SK-N-MC (cell line): ENCODE results near the gene MEOX1.
A peak's percentile ranks its signal among the peaks of the same experiment; 100 is the strongest.

ENCODE experiments used
- DNase-seq: peaks from one replicate; pipeline ENCODE4 v3.0.0-alpha.2; 2011; ENCODE audit warnings: low read depth, low spot score
- H3K27ac ChIP-seq: fragments of 200-600 bp; sonication (generic); 2 replicates; pipeline ENCODE4 v1.5.1; 2016; ENCODE audit warnings: mixed run types
- H3K36me3 ChIP-seq: fragments of 200-600 bp; sonication (generic); 2 replicates; pipeline ENCODE4 v1.6.1; 2017; ENCODE audit warnings: antibody characterized with exemption, low read length, mixed read lengths; ENCODE audit not compliant: insufficient read depth
- H3K4me3 ChIP-seq: fragments of 200-600 bp; sonication (generic); 2 replicates; pipeline ENCODE4 v1.5.1; 2016
- H3K9ac ChIP-seq: fragments of 200-600 bp; sonication (generic); 2 replicates; pipeline ENCODE4 v1.8.0; 2017; ENCODE audit warnings: mixed run types, mixed read lengths; ENCODE audit not compliant: insufficient read length
- H3K9me3 ChIP-seq: fragments of 200-600 bp; sonication (generic); 2 replicates; pipeline ENCODE4 v1.6.1; 2017; ENCODE audit warnings: low read depth, mild to moderate bottlenecking, antibody characterized with exemption, low read length, moderate library complexity, mixed read lengths
- EZH2 ChIP-seq: fragments of 200-600 bp; sonication (generic); IDR thresholded peaks from one replicate; pipeline ENCODE4 v1.6.1; 2017; ENCODE audit warnings: antibody characterized with exemption
- FOXP2 ChIP-seq: optimal IDR thresholded peaks from 2 replicates; pipeline ENCODE3; 2011; ENCODE audit warnings: mild to moderate bottlenecking, moderate library complexity; ENCODE audit not compliant: insufficient read depth; ENCODE audit errors: extremely low read length, control extremely low read depth
- POLR2AphosphoS5 ChIP-seq: IDR thresholded peaks from 2 replicates; pipeline ENCODE4 v1.6.1; 2012; ENCODE audit warnings: mild to moderate bottlenecking, low read depth, low read length, borderline replicate concordance

Gene MEOX1

GRCh38 chr17:43655693-43656255 lies 5.9 kb downstream of the MEOX1 start:
- no peak overlapping the region for H3K9ac ChIP-seq
- TF ChIP-seq EZH2 (no peak), FOXP2 (no peak), POLR2AphosphoS5 (no peak)
- H3K27ac ChIP-seq = peak overlapping the region; percentile 23; the same call in 1 of the 2 replicates
- no peak for DNase-seq
- no peaks in the 10 kb centered on the region for H3K36me3 ChIP-seq
- no peaks in the 10 kb centered on the region for H3K9me3 ChIP-seq
- peak overlapping the region; percentile 2; the same call in 1 of the 2 replicates for H3K4me3 ChIP-seq

GRCh38 chr17:43652124-43652480 lies 9.6 kb downstream of the MEOX1 start:
- no peak for DNase-seq
- Histone ChIP-seq H3K9ac (no peak overlapping the region), H3K27ac (no peak overlapping the region), H3K4me3 (no peak overlapping the region), H3K9me3 (no peaks in the 10 kb centered on the region), H3K36me3 (no peaks in the 10 kb centered on the region)
- TF ChIP-seq POLR2AphosphoS5 = no peak
- TF ChIP-seq FOXP2 = no peak
- no peak for TF ChIP-seq EZH2

GRCh38 chr17:43650471-43650870 lies 11.3 kb downstream of the MEOX1 start:
- H3K9me3 ChIP-seq = no peaks in the 10 kb centered on the region
- no peak overlapping the region for H3K4me3 ChIP-seq
- no peaks in the 10 kb centered on the region for H3K36me3 ChIP-seq
- TF ChIP-seq FOXP2 (no peak), POLR2AphosphoS5 (no peak), EZH2 (no peak)
- no peak overlapping the region for H3K27ac ChIP-seq
- no peak for DNase-seq
- no peak overlapping the region for H3K9ac ChIP-seq

GRCh38 chr17:43648916-43649315 lies 12.8 kb downstream of the MEOX1 start:
- H3K36me3 ChIP-seq = no peaks in the 10 kb centered on the region
- DNase-seq = no peak
- TF ChIP-seq FOXP2 (no peak), EZH2 (no peak), POLR2AphosphoS5 (no peak)
- H3K27ac ChIP-seq = no peak overlapping the region
- no peaks in the 10 kb centered on the region for H3K9me3 ChIP-seq
- H3K4me3 ChIP-seq = no peak overlapping the region
- no peak overlapping the region for H3K9ac ChIP-seq

- no peaks in the 10 kb centered on the region for H3K9me3 ChIP-seq
- TF ChIP-seq FOXP2 = no peak
- TF ChIP-seq EZH2 = no peak
- no peak for TF ChIP-seq POLR2AphosphoS5
- H3K36me3 ChIP-seq = no peaks in the 10 kb centered on the region
- no peak overlapping the region for H3K27ac ChIP-seq
- no peak overlapping the region for H3K4me3 ChIP-seq
- DNase-seq = no peak
- no peak overlapping the region for H3K9ac ChIP-seq
These were observed 15.8 kb downstream of the MEOX1 start for GRCh38 chr17:43645765-43646481.

GRCh38 chr17:43645450-43645764 lies 16.3 kb downstream of the MEOX1 start:
- TF ChIP-seq FOXP2 (no peak), EZH2 (no peak), POLR2AphosphoS5 (no peak)
- no peak overlapping the region for H3K4me3 ChIP-seq
- no peaks in the 10 kb centered on the region for H3K9me3 ChIP-seq
- DNase-seq = no peak
- H3K36me3 ChIP-seq = no peaks in the 10 kb centered on the region
- no peak overlapping the region for H3K9ac ChIP-seq
- no peak overlapping the region for H3K27ac ChIP-seq

GRCh38 chr17:43644081-43644480 lies 17.6 kb downstream of the MEOX1 start:
- Histone ChIP-seq H3K9ac (no peak overlapping the region), H3K36me3 (no peaks in the 10 kb centered on the region), H3K27ac (no peak overlapping the region), H3K4me3 (no peak overlapping the region), H3K9me3 (no peaks in the 10 kb centered on the region)
- DNase-seq = no peak
- TF ChIP-seq EZH2 = no peak

- no peak overlapping the region for H3K4me3 ChIP-seq
- DNase-seq = no peak
- no peak overlapping the region for H3K9ac ChIP-seq
- TF ChIP-seq POLR2AphosphoS5 (no peak), EZH2 (no peak), FOXP2 (no peak)
- no peaks in the 10 kb centered on the region for H3K9me3 ChIP-seq
- H3K27ac ChIP-seq = no peak overlapping the region
- H3K36me3 ChIP-seq = no peaks in the 10 kb centered on the region
These were observed 20.3 kb downstream of the MEOX1 start for GRCh38 chr17:43641416-43641815.

- Histone ChIP-seq H3K9me3 (no peaks in the 10 kb centered on the region), H3K9ac (no peak overlapping the region), H3K4me3 (no peak overlapping the region), H3K36me3 (no peaks in the 10 kb centered on the region), H3K27ac (no peak overlapping the region)
- no peak for DNase-seq
- TF ChIP-seq POLR2AphosphoS5 (no peak), FOXP2 (no peak), EZH2 (no peak)
These were observed 21.1 kb downstream of the MEOX1 start for GRCh38 chr17:43640491-43641252.
